ENCODE results near the gene GJC2. TPM values are rescaled to one million over a fixed set of nuclear protein-coding genes. Genes with fewer than 3 reads are reported as not detected.

Gene GJC2
- total and polyA plus RNA-seq, 3 donors from 2014 or later, result 2.0 to 4.2 (median 2.6) TPM

- H3K9me3 ChIP-seq, result no peaks in the 10 kb centered on the region
- DNase-seq, result no peak
- H3K36me3 ChIP-seq (ENCODE audit: low read depth, missing control alignments), result no peaks in the 10 kb centered on the region
- H3K4me3 ChIP-seq, result no peak overlapping the region
- WGBS, 2 donors, result 77 to 79% methylated on average over 5 of the region's 5 CpGs
- TF ChIP-seq CTCF (IDR thresholded peaks at IDR 0.05) (no peak), POLR2A (IDR thresholded peaks at IDR 0.05) (no peak)
- H3K4me1 ChIP-seq, result no peaks in the 10 kb centered on the region
- H3K27ac ChIP-seq, result no peak overlapping the region
- intact Hi-C loops (cut with DNase I; ENCODE audit: low total_unique reads), result no loop called here
- H3K27me3 ChIP-seq, result no peaks in the 10 kb centered on the region
Measured at GRCh38 chr1:228120857-228121489, 28.8 kb upstream of the GJC2 start.

GRCh38 chr1:228122921-228123441 lies 26.7 kb upstream of the GJC2 start:
- Histone ChIP-seq H3K9me3 (no peaks in the 10 kb centered on the region), H3K27ac (no peak overlapping the region), H3K4me1 (no peaks in the 10 kb centered on the region), H3K36me3 (ENCODE audit: low read depth, missing control alignments) (no peaks in the 10 kb centered on the region), H3K27me3 (no peaks in the 10 kb centered on the region), H3K4me3 (no peak overlapping the region)
- DNase-seq, result no peak
- WGBS, 2 donors, result 47 to 70% methylated on average over 1 of the region's 1 CpG
- intact Hi-C loops (cut with DNase I; ENCODE audit: low total_unique reads), result no loop called here
- TF ChIP-seq CTCF (IDR thresholded peaks at IDR 0.05), result no peak
- TF ChIP-seq POLR2A (IDR thresholded peaks at IDR 0.05), result no peak

- Histone ChIP-seq H3K27ac (no peak overlapping the region), H3K4me3 (no peak overlapping the region), H3K4me1 (no peaks in the 10 kb centered on the region), H3K36me3 (ENCODE audit: low read depth, missing control alignments) (no peaks in the 10 kb centered on the region), H3K9me3 (no peaks in the 10 kb centered on the region), H3K27me3 (no peaks in the 10 kb centered on the region)
- DNase-seq, result no peak
- WGBS, 2 donors, result 81 to 87% methylated on average over 2 of the region's 2 CpGs
- TF ChIP-seq CTCF (IDR thresholded peaks at IDR 0.05) (no peak), POLR2A (IDR thresholded peaks at IDR 0.05) (no peak)
- intact Hi-C loops (cut with DNase I; ENCODE audit: low total_unique reads), result no loop called here
Measured at GRCh38 chr1:228123505-228123904, 26.2 kb upstream of the GJC2 start.

GRCh38 chr1:228125185-228125584 lies 24.5 kb upstream of the GJC2 start:
- intact Hi-C loops (cut with DNase I; ENCODE audit: low total_unique reads), result no loop called here
- Histone ChIP-seq H3K27me3 (no peaks in the 10 kb centered on the region), H3K9me3 (no peaks in the 10 kb centered on the region), H3K4me1 (no peaks in the 10 kb centered on the region), H3K4me3 (no peak overlapping the region), H3K27ac (no peak overlapping the region), H3K36me3 (ENCODE audit: low read depth, missing control alignments) (no peaks in the 10 kb centered on the region)
- 75 to 82% methylated on average over 5 of the region's 5 CpGs for WGBS, 2 donors
- TF ChIP-seq POLR2A (IDR thresholded peaks at IDR 0.05), result no peak
- TF ChIP-seq CTCF (IDR thresholded peaks at IDR 0.05), result no peak
- no peak for DNase-seq

GRCh38 chr1:228131766-228132165 lies 18.0 kb upstream of the GJC2 start:
- intact Hi-C loops (cut with DNase I; ENCODE audit: low total_unique reads), result loop anchor here (10.0 kb wide), 1 partner anchor 363 kb away; no protein-coding TSS in a partner anchor
- no peaks in the 10 kb centered on the region for H3K36me3 ChIP-seq (ENCODE audit: low read depth, missing control alignments)
- no peaks in the 10 kb centered on the region for H3K4me1 ChIP-seq
- H3K27me3 ChIP-seq, result no peaks in the 10 kb centered on the region
- TF ChIP-seq CTCF (IDR thresholded peaks at IDR 0.05) (no peak), POLR2A (IDR thresholded peaks at IDR 0.05) (no peak)
- H3K9me3 ChIP-seq, result no peaks in the 10 kb centered on the region
- WGBS, 2 donors, result 89 to 96% methylated on average over 2 of the region's 2 CpGs
- H3K4me3 ChIP-seq, result no peak overlapping the region
- DNase-seq, result no peak
- H3K27ac ChIP-seq, result no peak overlapping the region

Measured in testis (tissue), 3 donors.